Measurements from ENCODE around the gene TRIM43. TPM values are rescaled to one million over a fixed set of nuclear protein-coding genes. Genes with fewer than 3 reads are reported as not detected.
"Not testable (repeated sequence)": the region's sequence is repeated elsewhere in the genome, so short reads cannot be mapped to it uniquely, and the experiment has no call there.

The TRIM43 gene
- total RNA-seq, 1 donor = not detected

GRCh38 chr2:95578539-95578938 lies 13.3 kb upstream of the TRIM43 start:
- no peak for DNase-seq (ENCODE audit: low read depth)
- no peak overlapping the region for H3K4me3 ChIP-seq (ENCODE audit: low read depth, low read length)
- TF ChIP-seq CTCF (IDR thresholded peaks at IDR 0.05; ENCODE audit: insufficient read depth, low read length) = no peak

- not testable (repeated sequence) for H3K4me3 ChIP-seq (ENCODE audit: low read depth, low read length); DNase-seq (ENCODE audit: low read depth)
These were observed 8.3 kb upstream of the TRIM43 start for GRCh38 chr2:95583545-95583944.

- not testable (repeated sequence) for H3K4me3 ChIP-seq (ENCODE audit: low read depth, low read length); DNase-seq (ENCODE audit: low read depth)
These were observed 7.5 kb upstream of the TRIM43 start for GRCh38 chr2:95584321-95584720.

GRCh38 chr2:95589777-95590536 lies 1.8 kb upstream of the TRIM43 start:
- not testable (repeated sequence) for DNase-seq (ENCODE audit: low read depth); H3K4me3 ChIP-seq (ENCODE audit: low read depth, low read length)

- H3K4me3 ChIP-seq (ENCODE audit: low read depth, low read length); DNase-seq (ENCODE audit: low read depth): not testable (repeated sequence)
These were observed 1.2 kb downstream of the TRIM43 start for GRCh38 chr2:95592973-95593372.

- not testable (repeated sequence) for H3K4me3 ChIP-seq (ENCODE audit: low read depth, low read length); DNase-seq (ENCODE audit: low read depth)
These were observed 3.2 kb downstream of the TRIM43 start for GRCh38 chr2:95595012-95595411.

- not testable (repeated sequence) for DNase-seq (ENCODE audit: low read depth); H3K4me3 ChIP-seq (ENCODE audit: low read depth, low read length)
These were observed 9.5 kb downstream of the TRIM43 start for GRCh38 chr2:95601301-95601700.

GRCh38 chr2:95602146-95602545 lies 10.3 kb downstream of the TRIM43 start:
- not testable (repeated sequence) for H3K4me3 ChIP-seq (ENCODE audit: low read depth, low read length); DNase-seq (ENCODE audit: low read depth)

- not testable (repeated sequence) for DNase-seq (ENCODE audit: low read depth); H3K4me3 ChIP-seq (ENCODE audit: low read depth, low read length)
These were observed 16.6 kb downstream of the TRIM43 start for GRCh38 chr2:95608356-95608755.

GRCh38 chr2:95609764-95610163 lies 18.0 kb downstream of the TRIM43 start:
- not testable (repeated sequence) for DNase-seq (ENCODE audit: low read depth); H3K4me3 ChIP-seq (ENCODE audit: low read depth, low read length)

GRCh38 chr2:95613048-95613447 lies 21.2 kb downstream of the TRIM43 start:
- H3K4me3 ChIP-seq (ENCODE audit: low read depth, low read length); DNase-seq (ENCODE audit: low read depth): not testable (repeated sequence)

- DNase-seq (ENCODE audit: low read depth); H3K4me3 ChIP-seq (ENCODE audit: low read depth, low read length): not testable (repeated sequence)
These were observed 30.9 kb downstream of the TRIM43 start for GRCh38 chr2:95622728-95623127.

- H3K4me3 ChIP-seq (ENCODE audit: low read depth, low read length); DNase-seq (ENCODE audit: low read depth): not testable (repeated sequence)
These were observed 39.2 kb downstream of the TRIM43 start for GRCh38 chr2:95630987-95631386.

- H3K4me3 ChIP-seq (ENCODE audit: low read depth, low read length); DNase-seq (ENCODE audit: low read depth): not testable (repeated sequence)
These were observed 41.9 kb downstream of the TRIM43 start for GRCh38 chr2:95633626-95634259.

GRCh38 chr2:95640515-95641288 lies 48.9 kb downstream of the TRIM43 start:
- H3K4me3 ChIP-seq (ENCODE audit: low read depth, low read length); DNase-seq (ENCODE audit: low read depth): not testable (repeated sequence)

GRCh38 chr2:95641289-95641575 lies 49.4 kb downstream of the TRIM43 start:
- H3K4me3 ChIP-seq (ENCODE audit: low read depth, low read length); DNase-seq (ENCODE audit: low read depth): not testable (repeated sequence)

GRCh38 chr2:95641787-95642186 lies 50.0 kb downstream of the TRIM43 start:
- not testable (repeated sequence) for H3K4me3 ChIP-seq (ENCODE audit: low read depth, low read length)
- DNase-seq (ENCODE audit: low read depth) = peak; percentile 63

- DNase-seq (ENCODE audit: low read depth) = not testable (repeated sequence)
These were observed 50.6 kb downstream of the TRIM43 start for GRCh38 chr2:95642360-95642759.

More at GRCh38 chr2:95642360-95642759, 50.6 kb downstream of the TRIM43 start:
- H3K4me3 ChIP-seq (ENCODE audit: low read depth, low read length) = not testable (repeated sequence)
